GM23248 (cell line): Measurements from ENCODE around the gene EBF4.

Source experiments
- EZH2 ChIP-seq: fragments of 200-600 bp; sonication (generic); IDR thresholded peaks from 2 replicates; pipeline ENCODE4 v1.6.1; 2018; ENCODE audit warnings: antibody characterized with exemption, mild to moderate bottlenecking; ENCODE audit not compliant: insufficient read depth, poor library complexity, severe bottlenecking
- EZH2phosphoT487 ChIP-seq: fragments of 200-600 bp; sonication (generic); IDR thresholded peaks from 2 replicates; pipeline ENCODE4 v1.6.1; 2018; ENCODE audit warnings: antibody characterized with exemption, moderate library complexity, mild to moderate bottlenecking, low read depth; ENCODE audit not compliant: insufficient read depth

DNA sequence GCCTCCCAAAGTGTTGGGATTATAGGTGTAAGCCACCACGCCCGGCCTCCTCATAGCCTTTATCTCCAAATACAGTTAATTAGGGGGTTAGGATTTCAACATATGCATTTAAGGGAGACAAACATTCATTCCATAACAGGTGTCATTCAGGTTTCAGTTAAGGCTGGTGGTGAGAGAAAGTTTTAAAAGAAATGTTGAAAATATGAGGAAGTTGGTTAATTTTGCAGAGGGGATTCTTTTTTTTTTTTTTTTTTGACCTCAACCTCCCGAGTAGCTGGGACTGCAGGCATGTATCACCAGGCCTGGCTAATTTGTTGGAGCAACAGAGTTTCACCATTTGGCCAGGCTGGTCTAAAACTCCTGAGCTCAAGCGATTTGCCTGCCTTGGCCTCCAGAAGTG is 12.5 kb upstream of the EBF4 start:
- TF ChIP-seq EZH2 (no peak), EZH2phosphoT487 (no peak)
